Activated effector memory CD4-positive, alpha-beta T cell treated with Interleukin-2 at 50 U/mL for 16 hours (primary cell): ENCODE data around the gene CHST14.

Experiments used
- DNase-seq: peaks from one replicate; pipeline ENCODE4 v3.0.0-alpha.2; 2020

Gene CHST14

GRCh38 chr15:40470423-40471104 is at the start of gene CHST14:
Gene CHST14 (plus strand): TSS chr15:40470984. CDS start chr15:40471214, 230 bp downstream.
- peak; percentile 47 for DNase-seq

- DNase-seq: peak; percentile 66
Observed at GRCh38 chr15:40421246-40422157, 49.3 kb upstream of the CHST14 start.

GRCh38 chr15:40424483-40425115 is 46.2 kb upstream of the CHST14 start:
- DNase-seq: no peak

- no peak for DNase-seq
Observed at GRCh38 chr15:40425681-40426080, 45.1 kb upstream of the CHST14 start.

GRCh38 chr15:40427188-40427587 is 43.6 kb upstream of the CHST14 start:
- no peak for DNase-seq

GRCh38 chr15:40428185-40428584 is 42.6 kb upstream of the CHST14 start:
- DNase-seq: no peak

DNA sequence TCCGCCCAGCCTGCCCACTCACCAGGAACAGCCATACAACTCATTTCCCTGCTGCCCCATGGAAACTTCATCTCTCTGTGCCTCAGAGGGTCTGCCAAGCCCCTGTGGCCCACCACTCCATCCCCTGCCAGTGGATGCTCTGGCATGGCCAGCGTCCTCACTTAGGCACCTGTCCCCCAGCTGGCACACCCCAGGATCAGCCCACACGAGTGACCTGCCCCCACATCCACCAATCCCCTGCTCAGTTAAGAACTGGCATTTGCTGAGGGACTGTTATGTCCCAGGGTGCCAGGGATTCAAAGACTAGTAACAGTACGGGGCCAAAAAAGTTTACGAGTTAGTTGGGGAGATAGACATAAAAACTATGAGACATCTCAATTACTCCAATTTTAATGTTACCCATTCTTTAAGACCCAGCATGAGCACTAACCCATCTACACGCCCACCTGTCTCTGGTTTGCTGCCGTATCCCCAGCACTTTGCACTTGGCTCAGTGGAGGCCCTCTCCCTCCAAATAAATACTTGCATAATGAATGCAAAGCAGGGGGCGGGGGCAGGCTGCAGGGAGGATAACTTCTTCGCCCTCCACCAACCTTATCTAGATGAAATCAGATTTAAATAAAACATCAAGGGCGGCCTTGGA is 41.6 kb upstream of the CHST14 start:
- no peak for DNase-seq

GRCh38 chr15:40430271-40430805 is 40.4 kb upstream of the CHST14 start:
- DNase-seq: no peak

- DNase-seq: no peak
Observed at GRCh38 chr15:40435023-40435709, 35.6 kb upstream of the CHST14 start.

- DNase-seq: no peak
Observed at GRCh38 chr15:40435710-40436089, 35.1 kb upstream of the CHST14 start.

DNA sequence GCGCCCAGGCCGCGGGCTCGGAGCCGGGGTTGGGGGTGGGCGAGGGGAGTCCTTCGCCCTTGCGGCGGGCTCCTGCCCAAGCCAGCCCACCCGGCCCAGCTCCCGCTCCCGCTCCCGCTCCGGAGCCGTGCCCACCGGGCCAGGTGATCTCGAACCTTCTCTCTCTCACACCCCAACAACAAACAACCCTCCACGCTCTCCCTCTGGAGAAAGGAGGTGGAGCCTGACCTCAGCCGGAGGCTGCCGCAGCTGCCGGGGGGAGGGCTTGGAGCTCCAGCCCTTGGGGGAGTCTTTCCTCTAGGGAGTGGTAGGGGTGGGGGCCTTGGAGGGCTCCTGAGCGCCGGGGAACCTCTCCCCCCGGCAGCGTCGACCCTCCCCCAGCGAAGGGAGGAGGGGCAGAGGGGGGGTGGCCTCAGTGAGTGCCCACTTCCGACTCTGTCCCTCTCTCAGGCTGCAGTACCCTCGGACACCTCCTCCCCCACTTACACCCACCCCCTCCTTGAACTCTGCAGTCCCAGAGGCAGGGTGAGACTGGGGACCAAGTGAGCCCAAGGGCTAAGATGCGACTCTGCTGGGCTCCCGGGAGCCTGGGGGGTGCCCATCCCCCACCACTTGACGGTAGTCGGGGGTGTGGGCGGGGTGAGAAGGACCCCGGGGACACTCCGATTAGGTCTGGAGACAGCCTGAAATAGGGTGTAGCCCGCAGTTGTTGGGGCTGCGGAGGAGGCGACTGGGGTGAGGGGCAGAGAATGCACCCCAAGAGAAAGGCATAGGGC is 34.5 kb upstream of the CHST14 start:
- no peak for DNase-seq

DNA sequence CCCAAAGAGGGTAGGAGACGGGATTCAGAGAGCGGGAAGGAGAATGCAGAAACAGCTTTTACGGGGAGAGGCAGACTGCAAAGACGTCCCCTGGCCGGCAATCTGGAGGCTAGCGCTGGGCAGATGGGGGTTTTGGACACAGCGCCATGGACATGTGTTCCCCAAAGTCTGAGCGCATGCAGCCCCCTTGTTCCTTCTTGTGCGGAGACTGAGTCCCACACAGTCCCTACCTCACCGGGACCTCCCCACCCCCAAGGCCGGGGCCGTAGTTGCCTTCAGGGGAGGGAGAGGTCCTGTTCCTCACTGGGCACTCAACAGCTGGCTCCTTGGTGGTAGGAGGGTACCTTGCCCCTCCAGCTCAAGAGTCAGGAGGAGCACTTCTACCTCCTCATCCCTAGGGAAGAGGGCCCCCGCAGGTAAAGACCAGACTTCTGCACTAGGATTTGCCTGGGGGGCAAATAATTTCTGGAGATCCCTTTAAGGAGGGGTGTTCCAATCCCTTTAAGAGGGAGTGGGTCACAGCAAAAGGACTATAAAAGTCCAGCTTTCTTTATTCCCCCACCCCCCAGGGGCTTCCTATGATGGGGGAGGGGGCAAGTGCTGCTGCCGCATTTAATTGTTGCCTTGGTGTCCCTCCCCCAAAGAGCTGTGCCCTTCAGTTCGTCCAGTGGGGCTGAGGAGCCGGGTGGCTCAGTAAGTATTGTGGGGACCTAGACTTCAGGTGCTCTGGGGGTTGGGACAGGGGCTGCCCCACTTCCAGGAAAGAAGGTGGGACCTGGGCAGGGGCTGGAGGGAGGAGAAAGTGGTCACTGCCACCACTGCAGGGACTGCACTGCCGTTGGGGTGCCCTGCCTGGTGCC is 33.7 kb upstream of the CHST14 start:
- DNase-seq: no peak

DNA sequence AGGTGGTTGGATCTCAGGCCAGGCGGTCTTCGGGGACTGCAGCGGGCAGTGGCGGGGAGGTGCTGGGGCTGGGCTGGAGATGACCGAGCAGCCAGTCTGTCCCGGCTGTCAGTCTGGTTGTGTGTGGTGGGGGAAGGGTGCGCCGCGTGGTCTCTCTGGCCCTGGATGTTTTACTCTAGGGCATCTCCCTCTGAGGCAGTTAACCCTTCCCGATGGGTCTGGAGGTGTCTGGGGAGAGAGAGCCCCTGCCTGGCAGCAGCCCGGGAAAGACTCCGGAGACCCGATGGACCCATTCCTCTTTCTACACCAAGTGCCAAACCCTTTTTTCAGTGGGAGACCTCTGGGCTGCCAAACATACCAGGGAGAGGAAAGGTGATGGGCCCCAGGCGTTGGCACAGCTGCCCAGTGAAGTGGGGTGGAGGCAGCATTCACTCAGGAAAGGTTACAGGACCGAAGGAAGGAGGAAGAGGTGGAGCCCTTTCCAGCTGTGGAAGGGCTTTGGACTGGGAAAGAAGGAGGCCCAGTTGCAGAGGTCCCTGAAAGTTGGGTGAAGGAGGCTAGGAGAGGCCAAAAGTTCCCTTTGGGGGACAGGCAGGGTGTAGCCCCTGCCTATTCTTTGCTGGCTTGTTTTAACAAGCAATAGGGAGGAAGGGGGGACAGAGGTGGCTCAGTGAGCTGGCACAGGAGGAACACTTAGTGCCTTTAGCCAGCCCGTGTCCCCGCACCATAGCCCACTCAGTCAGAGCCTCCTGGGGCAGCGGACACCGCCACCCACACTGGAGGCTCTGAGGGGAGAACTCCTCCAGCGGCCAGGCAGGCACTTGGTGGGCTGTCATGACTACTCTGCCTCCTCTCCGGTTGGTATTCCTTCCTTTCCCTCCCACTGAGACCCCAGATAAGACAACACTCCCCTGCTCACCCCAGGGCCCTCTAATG is 32.8 kb upstream of the CHST14 start:
- DNase-seq: no peak

- no peak for DNase-seq
Observed at GRCh38 chr15:40438712-40439111, 32.1 kb upstream of the CHST14 start.

DNA sequence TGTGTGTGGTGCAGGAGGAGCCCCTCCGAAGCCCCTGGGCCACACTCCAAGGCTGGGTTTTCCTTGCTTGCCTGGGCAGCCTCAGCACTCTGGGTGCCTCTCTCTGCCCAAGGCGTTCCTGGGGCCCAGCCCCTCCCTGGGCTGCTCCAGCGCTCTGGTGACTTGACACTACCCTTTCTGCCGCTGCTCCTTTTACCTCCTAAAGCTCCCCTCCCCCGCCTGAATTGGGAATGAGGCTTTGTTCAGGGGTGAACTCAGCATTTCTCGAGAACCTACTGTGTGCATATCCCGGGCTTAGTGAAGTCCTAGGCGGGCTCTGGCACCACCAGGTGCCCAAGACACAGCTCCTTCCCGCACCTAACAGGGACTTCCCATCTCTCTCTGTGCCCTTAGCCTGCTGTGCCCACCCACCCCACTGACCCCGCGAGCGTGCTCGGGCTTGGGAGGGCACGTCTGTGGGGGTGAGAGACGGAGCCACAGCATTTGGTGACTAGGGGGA is 31.3 kb upstream of the CHST14 start:
- no peak for DNase-seq

DNA sequence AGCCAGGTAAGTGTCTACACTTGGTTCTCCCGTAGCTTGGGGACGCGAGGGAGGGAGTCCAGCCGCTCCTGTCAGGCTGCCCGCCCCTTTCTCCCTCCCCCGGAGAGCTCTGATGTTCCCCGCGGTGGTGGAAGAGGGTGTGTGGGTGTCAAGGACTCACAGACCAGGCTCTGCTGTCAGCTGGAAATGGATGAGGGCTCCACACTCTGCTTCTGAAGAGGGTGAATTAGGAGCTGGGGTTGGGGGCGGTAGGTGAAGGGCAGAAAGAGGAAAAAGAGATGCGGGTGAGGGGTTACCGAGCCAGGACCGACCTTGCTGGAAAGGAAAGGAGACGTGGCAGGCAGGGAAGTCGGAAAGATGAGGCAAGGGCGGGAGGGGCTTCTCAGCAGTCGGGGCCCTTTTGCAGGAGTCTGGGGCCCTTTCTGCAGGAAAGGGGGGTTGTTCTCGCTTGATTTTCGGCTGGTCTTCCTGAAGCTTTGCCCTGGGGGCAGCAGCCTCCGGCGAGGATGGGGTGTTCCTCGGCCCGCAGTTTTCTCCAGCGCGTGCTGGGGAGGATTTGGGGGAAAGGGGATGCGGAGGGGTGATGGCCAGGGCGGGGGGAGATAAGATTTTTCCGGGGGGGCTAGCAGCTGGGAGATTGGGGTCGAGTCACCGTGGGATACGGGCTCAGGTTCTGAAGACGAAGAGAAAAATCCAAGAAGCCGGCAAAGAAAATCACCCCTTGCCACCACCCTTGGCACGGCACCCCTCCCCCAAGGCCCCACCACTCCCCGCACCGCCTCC is 30.6 kb upstream of the CHST14 start:
- no peak for DNase-seq

DNA sequence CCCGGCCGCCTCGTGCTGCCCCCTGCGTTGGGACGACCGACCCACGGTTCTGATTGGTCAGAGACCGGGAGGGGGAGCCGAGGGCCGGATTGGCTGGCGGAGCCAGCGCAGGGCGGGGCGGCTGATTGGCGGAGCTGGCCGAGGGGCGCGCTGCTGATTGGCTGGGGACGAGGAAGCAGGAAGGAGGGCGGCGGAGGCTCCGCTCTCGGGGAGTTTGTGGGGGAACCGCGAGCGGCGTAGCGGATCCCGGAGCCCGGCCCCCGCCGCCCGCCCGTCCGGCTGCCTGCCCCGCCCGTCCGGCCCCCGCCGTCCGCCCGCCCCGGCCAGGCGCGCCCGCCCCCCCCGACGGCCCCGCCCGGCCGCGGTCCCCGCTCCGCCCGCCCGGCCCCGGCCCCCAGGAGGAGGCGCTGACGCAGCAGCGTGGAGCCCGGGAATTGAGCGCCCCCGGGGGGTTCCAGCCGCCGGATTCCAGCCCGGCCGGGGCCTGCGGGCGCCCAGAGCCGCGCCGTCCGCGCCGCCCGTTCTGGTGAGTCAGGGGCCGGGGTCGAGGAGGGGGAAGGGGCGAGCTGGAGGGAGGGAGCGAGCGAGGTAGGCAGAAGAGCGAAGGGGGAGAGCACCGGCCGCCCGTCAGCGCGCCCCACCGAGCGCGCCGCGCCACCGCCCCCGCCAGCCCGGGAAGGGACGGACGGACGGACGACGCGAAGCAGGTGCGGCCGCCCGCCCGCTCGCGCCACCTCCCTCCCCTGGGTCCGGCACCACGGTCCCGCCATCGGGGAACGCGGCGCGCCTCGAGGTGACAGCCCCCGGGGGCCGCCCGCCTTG is 29.8 kb upstream of the CHST14 start, which contains the start of gene BAHD1:
Gene BAHD1, plus strand, starts transcription at position 211 of the 822 bp plus-strand sequence. CDS start 17,512 bp downstream, outside the sequence.
- peak; percentile 90 for DNase-seq
